Gastroesophageal sphincter (tissue), 4 donors: ENCODE data around the gene THAP12. TPM values are rescaled to one million over a fixed set of nuclear protein-coding genes. Genes with fewer than 3 reads are reported as not detected.
"Not testable (repeated sequence)": the region's sequence is repeated elsewhere in the genome, so short reads cannot be mapped to it uniquely, and the experiment has no call there.

Experiments
- ATAC-seq: fragments of 150-250 bp; one replicate; pipeline ENCODE4 v1.9.1; 2016; ENCODE audit warnings: mild to moderate bottlenecking, moderate library complexity
- H3K27ac ChIP-seq, 4 donors: fragments of 200-600 bp; sonication (generic) in 3 of 4; 1 replicate in 3 of 4; 2 replicates in 1 of 4; pipeline ENCODE4 v1.5.1; 2016 to 2019
- H3K27me3 ChIP-seq: fragments of 200-600 bp; sonication (generic); one replicate; pipeline ENCODE4 v1.5.1; 2019
- H3K36me3 ChIP-seq, 2 donors: fragments of 200-600 bp; sonication (generic); one replicate each; pipeline ENCODE4 v1.5.1; 2019; ENCODE audit warnings: control low read depth in 1 of 2
- H3K4me1 ChIP-seq, 3 donors: fragments of 200-600 bp; sonication (generic); 1 replicate in 2 of 3; 2 replicates in 1 of 3; pipeline ENCODE4 v1.5.1; 2016 to 2019; ENCODE audit warnings: control low read depth in 2 of 3
- H3K4me3 ChIP-seq, 2 donors: fragments of 200-600 bp; sonication (generic); one replicate each; pipeline ENCODE4 v1.5.1; 2019; ENCODE audit warnings: mild to moderate bottlenecking in 1 of 2, moderate library complexity in 1 of 2
- H3K9me3 ChIP-seq, 3 donors: fragments of 200-600 bp; sonication (generic); one replicate each; pipeline ENCODE4 v1.5.1; 2017 to 2019; ENCODE audit warnings: control low read depth in 2 of 3
- CTCF ChIP-seq, 4 experiments: fragments of 200-600 bp in 2 of 4; fragments of 450-650 bp in 2 of 4; sonication (generic) in 1 of 4; IDR thresholded peaks; one replicate each; pipeline ENCODE4 v1.5.1; 2017 to 2019; ENCODE audit warnings: antibody characterized with exemption in 4 of 4, mild to moderate bottlenecking in 2 of 4, moderate library complexity in 2 of 4
- EP300 ChIP-seq: sonication (generic); formaldehyde crosslinking; IDR thresholded peaks from one replicate; pipeline ENCODE4 v1.6.1; 2017; ENCODE audit warnings: antibody characterized with exemption, mild to moderate bottlenecking
- POLR2A ChIP-seq, 2 donors: fragments of 450-650 bp; IDR thresholded peaks; one replicate each; pipeline ENCODE4 v1.6.1; 2017; ENCODE audit warnings: antibody characterized with exemption in 2 of 2, mild to moderate bottlenecking in 2 of 2, moderate library complexity in 1 of 2
- POLR2AphosphoS5 ChIP-seq: sonication (generic); formaldehyde crosslinking; IDR thresholded peaks from one replicate; pipeline ENCODE4 v1.6.1; 2017; ENCODE audit warnings: antibody characterized with exemption
- WGBS, 2 donors: methylation state at CpG; one replicate each; pipeline ENCODE4 v1.1.5; 2018; ENCODE audit warnings: low coverage in 1 of 2; 5-methylcytosine and 5-hydroxymethylcytosine counted together
- total RNA-seq, 4 donors: library from RNA; depleted of rRNA; stranded (reverse); fragments of >200 nt; gene quantifications; one replicate each; pipeline ENCODE4 v1.1.0, GENCODE V29; 2016

The THAP12 gene
- total RNA-seq, 4 donors from 2014 or later, result 20.7 to 38.6 (median 32.6) TPM

DNA sequence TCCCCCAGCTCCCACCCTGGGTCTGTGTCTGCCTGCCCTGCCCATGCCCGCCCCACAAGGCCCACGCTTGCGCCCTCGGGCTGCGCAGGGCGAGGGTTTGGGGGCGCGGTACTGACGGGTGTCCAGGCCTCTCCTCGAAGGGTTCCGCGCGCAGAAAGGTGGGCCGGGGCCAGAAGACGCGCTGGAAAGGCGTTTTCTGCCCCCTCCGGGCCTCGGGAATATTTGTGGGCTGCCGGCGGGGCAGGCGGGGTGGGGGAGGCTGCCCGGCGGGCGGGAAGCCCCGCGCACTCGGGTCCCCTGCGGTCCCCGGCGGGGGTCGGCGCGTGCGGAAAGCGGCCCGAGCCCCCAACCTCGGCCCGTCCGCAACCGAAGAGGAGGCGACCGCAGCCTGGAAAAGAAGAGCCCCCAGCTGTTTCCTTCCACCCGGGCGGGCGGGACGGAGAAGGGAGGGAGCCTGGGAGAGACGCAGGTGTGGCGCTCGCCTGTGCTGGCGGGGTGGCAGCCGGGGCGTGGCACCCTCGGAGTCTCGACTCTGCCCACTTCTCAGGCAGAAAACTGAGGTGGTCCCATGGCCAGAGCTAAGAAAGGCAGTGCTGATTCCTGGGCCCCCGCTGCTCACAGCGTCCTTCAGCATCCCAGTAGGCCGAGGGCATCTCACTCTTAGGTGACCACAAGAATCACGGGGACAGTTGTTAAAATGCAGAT lies 59.0 kb downstream of the THAP12 start:
- Histone ChIP-seq H3K4me1 (peaks cover 0 to 15% (median 0%) of the 10 kb centered on the region in 3 donors), H3K36me3 (no peaks in the 10 kb centered on the region), H3K27me3 (peaks cover 33% of the 10 kb centered on the region), H3K27ac (no peak overlapping the region), H3K4me3 (peak overlapping the region in 1 of 2 donors; percentile 24), H3K9me3 (no peaks in the 10 kb centered on the region)
- no peak for ATAC-seq
- TF ChIP-seq CTCF (IDR thresholded peaks at IDR 0.05), result no peak
- TF ChIP-seq POLR2AphosphoS5, result no peak
- TF ChIP-seq POLR2A (IDR thresholded peaks at IDR 0.05), result no peak
- TF ChIP-seq EP300, result no peak
- WGBS, 2 donors, result 40% methylated on average over 1 of the region's 59 CpGs; no CpG with 5 or more reads in 1 of the 2 donors

- H3K4me1 ChIP-seq, result peaks cover 0 to 15% (median 0%) of the 10 kb centered on the region in 3 donors
- ATAC-seq, result no peak
- H3K9me3 ChIP-seq, result no peaks in the 10 kb centered on the region
- TF ChIP-seq POLR2AphosphoS5, result no peak
- TF ChIP-seq CTCF (IDR thresholded peaks at IDR 0.05), result no peak
- no peak for TF ChIP-seq EP300
- no peak for TF ChIP-seq POLR2A (IDR thresholded peaks at IDR 0.05)
- no peak overlapping the region for H3K27ac ChIP-seq
- 50 to 68% methylated on average over 2 to 6 of the region's 8 CpGs for WGBS, 2 donors
- no peak overlapping the region for H3K4me3 ChIP-seq
- H3K27me3 ChIP-seq, result peaks cover 33% of the 10 kb centered on the region
- H3K36me3 ChIP-seq, result no peaks in the 10 kb centered on the region
Measured at GRCh38 chr11:76321340-76321739, 59.6 kb downstream of the THAP12 start.

- WGBS, 2 donors, result 40 to 73% methylated on average over 1 to 4 of the region's 6 CpGs
- Histone ChIP-seq H3K36me3 (no peaks in the 10 kb centered on the region), H3K4me3 (no peak overlapping the region), H3K27ac (no peak overlapping the region), H3K4me1 (peaks cover 0 to 15% (median 0%) of the 10 kb centered on the region in 3 donors), H3K27me3 (peaks cover 33% of the 10 kb centered on the region), H3K9me3 (no peaks in the 10 kb centered on the region)
- ATAC-seq, result no peak
- no peak for TF ChIP-seq POLR2AphosphoS5
- TF ChIP-seq CTCF (IDR thresholded peaks at IDR 0.05), result no peak
- TF ChIP-seq POLR2A (IDR thresholded peaks at IDR 0.05), result no peak
- TF ChIP-seq EP300, result no peak
Measured at GRCh38 chr11:76320929-76321328, 60.0 kb downstream of the THAP12 start.

DNA sequence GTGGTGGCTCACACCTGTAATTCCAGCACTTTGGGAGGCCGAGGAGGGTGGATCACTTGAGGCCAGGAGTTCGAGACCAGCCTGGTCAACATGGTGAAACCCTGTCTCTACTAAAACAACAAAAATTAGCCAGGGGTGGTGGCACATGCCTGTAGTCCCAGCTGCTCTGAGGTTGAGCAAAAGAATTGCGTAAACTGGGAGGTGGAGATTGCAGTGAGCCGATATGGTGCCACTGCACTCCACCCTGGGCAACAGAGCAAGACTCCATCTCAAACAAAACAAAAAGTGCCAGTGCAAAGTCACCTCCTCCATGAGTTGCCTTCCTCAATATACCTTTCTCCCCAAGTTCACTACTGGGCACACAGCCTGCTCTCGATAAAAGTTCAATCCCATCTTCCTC lies 61.1 kb downstream of the THAP12 start:
- H3K9me3 ChIP-seq, ATAC-seq, H3K4me3 ChIP-seq, H3K36me3 ChIP-seq, H3K27ac ChIP-seq: not testable (repeated sequence)
- Histone ChIP-seq H3K27me3 (peaks cover 33% of the 10 kb centered on the region), H3K4me1 (peaks cover 0 to 15% (median 0%) of the 10 kb centered on the region in 3 donors)
- WGBS, 2 donors, result 66 to 73% methylated on average over 2 to 3 of the region's 5 CpGs

- peaks cover 0 to 15% (median 0%) of the 10 kb centered on the region in 3 donors for H3K4me1 ChIP-seq
- WGBS, 2 donors, result 8 to 10% methylated on average over 2 to 4 of the region's 7 CpGs
- TF ChIP-seq CTCF (IDR thresholded peaks at IDR 0.05) (peak in 3 of 4 experiments; percentile 92 to 94 (median 93)), EP300 (no peak)
- peaks cover 33% of the 10 kb centered on the region for H3K27me3 ChIP-seq
- H3K27ac ChIP-seq, result no peak overlapping the region
- H3K36me3 ChIP-seq, result no peaks in the 10 kb centered on the region
- H3K9me3 ChIP-seq, result no peaks in the 10 kb centered on the region
- H3K4me3 ChIP-seq, result no peak overlapping the region
- peak; percentile 77 for ATAC-seq
Measured at GRCh38 chr11:76318744-76319384, 62.1 kb downstream of the THAP12 start.
